CD4-positive, alpha-beta T cell (primary cell): ENCODE data around the gene TENM4. TPM values are rescaled to one million over a fixed set of nuclear protein-coding genes. Genes with fewer than 3 reads are reported as not detected.

Source experiments
- ATAC-seq: fragments of 200-7000 bp; cut with Tn5 transposase; one replicate; pipeline ENCODE4 v1.10.0; 2022; ENCODE audit warnings: mild to moderate bottlenecking; ENCODE audit not compliant: poor library complexity
- CTCF ChIA-PET: fragments of 350-600 bp; sonication (Branson Sonifier 250); formaldehyde crosslinking; loops from one replicate; lab custom pipeline; 2021; ENCODE audit warnings: antibody characterized with exemption, inconsistent platforms; lab: Charles Lee
- POLR2A ChIA-PET: fragments of 350-600 bp; sonication (Branson Sonifier 250); formaldehyde crosslinking; loops from one replicate; lab custom pipeline; 2021; ENCODE audit warnings: antibody characterized with exemption, inconsistent platforms; lab: Charles Lee
- DNase-seq, 14 experiments: peaks; one replicate each; pipeline ENCODE4 v3.0.0-alpha.2; 2013 to 2020; ENCODE audit warnings: mixed read lengths in 2 of 14
- H3K27ac ChIP-seq, 2 donors: one replicate each; pipeline versions ENCODE4 v1.5.1 to v1.7.0; 2013; ENCODE audit warnings: low read length in 2 of 2, low read depth in 1 of 2, mild to moderate bottlenecking in 1 of 2
- H3K27me3 ChIP-seq, 2 experiments: 1 replicate in 1 of 2; 2 replicates in 1 of 2; pipeline versions ENCODE4 v1.6.1 to v1.7.0; 2013; ENCODE audit warnings: low read length in 2 of 2, control low read depth in 1 of 2, mild to moderate bottlenecking in 1 of 2, moderate library complexity in 1 of 2; ENCODE audit not compliant: insufficient read depth in 2 of 2, control insufficient read depth in 1 of 2
- H3K36me3 ChIP-seq: one replicate; pipeline ENCODE4 v1.6.1; 2013; ENCODE audit warnings: low read length, control low read depth; ENCODE audit not compliant: insufficient read depth
- H3K4me1 ChIP-seq: one replicate; pipeline ENCODE4 v1.6.1; 2013; ENCODE audit warnings: low read length, control low read depth; ENCODE audit not compliant: insufficient read depth
- H3K4me3 ChIP-seq: one replicate; pipeline ENCODE4 v1.5.1; 2013; ENCODE audit warnings: mild to moderate bottlenecking, low read length, moderate library complexity
- H3K9me3 ChIP-seq, 2 experiments: 1 replicate in 1 of 2; 2 replicates in 1 of 2; pipeline versions ENCODE4 v1.6.1 to v1.7.0; 2013; ENCODE audit warnings: low read length in 2 of 2, mild to moderate bottlenecking in 2 of 2, control low read depth in 1 of 2, moderate library complexity in 1 of 2; ENCODE audit not compliant: control insufficient read depth in 1 of 2, insufficient read depth in 1 of 2
- H3K27ac Mint-ChIP-seq: one replicate; pipeline ENCODE4 v1.8.0; 2020; ENCODE audit warnings: mixed read lengths
- H3K27me3 Mint-ChIP-seq: one replicate; pipeline ENCODE4 v1.8.0; 2021; ENCODE audit warnings: mixed read lengths
- H3K36me3 Mint-ChIP-seq: one replicate; pipeline ENCODE4 v1.8.0; 2021; ENCODE audit warnings: low read depth, mixed read lengths
- H3K4me1 Mint-ChIP-seq: one replicate; pipeline ENCODE4 v1.8.0; 2021; ENCODE audit warnings: low read depth, mixed read lengths
- H3K4me3 Mint-ChIP-seq: one replicate; pipeline ENCODE4 v1.8.0; 2020; ENCODE audit warnings: mild to moderate bottlenecking, mixed read lengths
- H3K9me3 Mint-ChIP-seq: one replicate; pipeline ENCODE4 v1.8.0; 2020; ENCODE audit warnings: mixed read lengths
- intact Hi-C, 2 experiments: fragments of 100-400 bp; cut with DNase I in 1 of 2; cut with micrococcal nuclease in 1 of 2; formaldehyde crosslinking; loops; one replicate each; pipeline versions ENCODE4 v1.15.1 to v1.9.0; 2023 to 2025; cut with DNase I, micrococcal nuclease
- total RNA-seq, 174 experiments: library from RNA in 2 of 174; stranded (reverse) in 2 of 174; gene quantifications; one replicate each; pipeline ENCODE4 v1.2.3 and lab custom pipeline; 2021 to 2026
- TF ChIP-seq, protein P1 (sequence below): fragments of 200-600 bp; IDR thresholded peaks from one replicate; pipeline ENCODE4 v1.8.0; 2022; ENCODE audit warnings: antibody characterized with exemption, mild to moderate bottlenecking

Gene TENM4
- total RNA-seq, 2 experiments from 2014 or later, result 0.22 to 0.31 TPM

GRCh38 chr11:79028225-79028624, 412.6 kb downstream of the TENM4 start:
- Mint-ChIP-seq H3K27me3 (peaks cover 42% of the 10 kb centered on the region), H3K27ac (no peak overlapping the region), H3K36me3 (no peaks in the 10 kb centered on the region), H3K4me1 (no peaks in the 10 kb centered on the region), H3K4me3 (no peak overlapping the region), H3K9me3 (no peaks in the 10 kb centered on the region)
- TF ChIP-seq, protein P1, sequence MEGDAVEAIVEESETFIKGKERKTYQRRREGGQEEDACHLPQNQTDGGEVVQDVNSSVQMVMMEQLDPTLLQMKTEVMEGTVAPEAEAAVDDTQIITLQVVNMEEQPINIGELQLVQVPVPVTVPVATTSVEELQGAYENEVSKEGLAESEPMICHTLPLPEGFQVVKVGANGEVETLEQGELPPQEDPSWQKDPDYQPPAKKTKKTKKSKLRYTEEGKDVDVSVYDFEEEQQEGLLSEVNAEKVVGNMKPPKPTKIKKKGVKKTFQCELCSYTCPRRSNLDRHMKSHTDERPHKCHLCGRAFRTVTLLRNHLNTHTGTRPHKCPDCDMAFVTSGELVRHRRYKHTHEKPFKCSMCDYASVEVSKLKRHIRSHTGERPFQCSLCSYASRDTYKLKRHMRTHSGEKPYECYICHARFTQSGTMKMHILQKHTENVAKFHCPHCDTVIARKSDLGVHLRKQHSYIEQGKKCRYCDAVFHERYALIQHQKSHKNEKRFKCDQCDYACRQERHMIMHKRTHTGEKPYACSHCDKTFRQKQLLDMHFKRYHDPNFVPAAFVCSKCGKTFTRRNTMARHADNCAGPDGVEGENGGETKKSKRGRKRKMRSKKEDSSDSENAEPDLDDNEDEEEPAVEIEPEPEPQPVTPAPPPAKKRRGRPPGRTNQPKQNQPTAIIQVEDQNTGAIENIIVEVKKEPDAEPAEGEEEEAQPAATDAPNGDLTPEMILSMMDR, result no peak
- H3K4me3 ChIP-seq, result no peak overlapping the region
- no peaks in the 10 kb centered on the region for H3K9me3 ChIP-seq
- no peak overlapping the region for H3K27ac ChIP-seq
- no peaks in the 10 kb centered on the region for H3K36me3 ChIP-seq
- intact Hi-C loops, result no loop called here
- H3K27me3 ChIP-seq, result peaks cover 4 to 6% of the 10 kb centered on the region in 2 experiments
- DNase-seq (no peak), ATAC-seq (no peak)
- ChIA-PET POLR2A (no interaction called here), CTCF (no interaction called here)
- no peaks in the 10 kb centered on the region for H3K4me1 ChIP-seq

DNA sequence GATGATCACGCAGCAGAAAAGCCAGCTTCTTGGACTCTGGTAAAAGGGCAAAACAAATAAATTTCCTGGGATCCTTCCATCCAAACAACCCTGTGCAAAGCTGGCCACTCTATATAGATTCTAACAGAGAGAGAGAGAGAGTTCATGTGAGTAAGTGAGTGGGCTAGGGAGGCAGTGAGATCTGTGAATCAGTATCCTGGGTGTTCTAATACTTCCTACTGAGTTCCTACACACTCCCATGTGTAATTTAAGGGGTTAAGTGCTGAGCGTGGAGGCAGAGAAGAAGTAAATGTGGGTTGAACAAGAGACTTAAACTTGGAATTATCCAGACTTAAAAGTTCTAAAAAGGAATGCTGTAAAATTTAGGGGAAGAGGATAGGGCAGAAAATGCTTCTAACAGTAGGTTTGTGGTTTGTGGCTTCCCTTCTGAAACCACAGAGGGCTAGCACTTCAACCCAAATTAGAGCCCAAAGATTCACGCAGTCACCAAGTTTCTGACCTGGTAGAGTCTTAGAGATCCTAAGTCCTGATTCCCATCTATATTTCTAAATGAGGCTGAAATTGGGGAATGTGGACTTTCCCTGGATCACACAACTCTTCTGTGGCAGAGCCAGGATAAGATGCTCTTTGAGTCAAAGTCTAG, 413.9 kb downstream of the TENM4 start:
- H3K27me3 ChIP-seq, result peaks cover 4 to 6% of the 10 kb centered on the region in 2 experiments
- Mint-ChIP-seq H3K4me3 (no peak overlapping the region), H3K27me3 (peaks cover 46% of the 10 kb centered on the region), H3K9me3 (no peaks in the 10 kb centered on the region), H3K4me1 (no peaks in the 10 kb centered on the region), H3K27ac (no peak overlapping the region), H3K36me3 (no peaks in the 10 kb centered on the region)
- ChIA-PET POLR2A (no interaction called here), CTCF (interaction anchor here (0.6 kb wide), 1 partner anchor 22 kb away, joined by 4 read pairs; no protein-coding TSS in a partner anchor)
- H3K4me3 ChIP-seq, result no peak overlapping the region
- intact Hi-C loops, result no loop called here
- ATAC-seq (no peak), DNase-seq (no peak)
- no peaks in the 10 kb centered on the region for H3K36me3 ChIP-seq
- TF ChIP-seq, protein P1, result no peak
- no peaks in the 10 kb centered on the region for H3K4me1 ChIP-seq
- no peak overlapping the region for H3K27ac ChIP-seq
- no peaks in the 10 kb centered on the region for H3K9me3 ChIP-seq

GRCh38 chr11:79025622-79026021, 415.2 kb downstream of the TENM4 start:
- DNase-seq, result no peak
- Mint-ChIP-seq H3K27me3 (peaks cover 48% of the 10 kb centered on the region), H3K4me3 (no peak overlapping the region), H3K9me3 (no peaks in the 10 kb centered on the region), H3K36me3 (no peaks in the 10 kb centered on the region), H3K27ac (no peak overlapping the region), H3K4me1 (no peaks in the 10 kb centered on the region)
- Histone ChIP-seq H3K9me3 (no peaks in the 10 kb centered on the region), H3K27ac (no peak overlapping the region), H3K36me3 (no peaks in the 10 kb centered on the region), H3K4me3 (no peak overlapping the region), H3K4me1 (no peaks in the 10 kb centered on the region), H3K27me3 (peaks cover 4 to 6% of the 10 kb centered on the region in 2 experiments)
- TF ChIP-seq, protein P1, result no peak
- no peak for ATAC-seq
- CTCF ChIA-PET, result no interaction called here
- POLR2A ChIA-PET, result no interaction called here
- intact Hi-C loops, result no loop called here
